Measurements from ENCODE around the gene DDX6. TPM values are rescaled to one million over a fixed set of nuclear protein-coding genes. Genes with fewer than 3 reads are reported as not detected.

Gene DDX6
- total and polyA plus RNA-seq, 2 of the 8 experiments (the other 6 are each of a cell fraction or from before 2014, with no cell fraction given), result 29.8 to 181 TPM

- TF ChIP-seq POLR2AphosphoS5 (IDR thresholded peaks at IDR 0.05; ENCODE audit: low read depth, low read length) (no peak), KDM4A (IDR thresholded peaks at IDR 0.05; ENCODE audit: low read depth, low read length, severe bottlenecking) (no peak), JUND (IDR thresholded peaks at IDR 0.05; ENCODE audit: low read length) (no peak), YY1 (IDR thresholded peaks at IDR 0.05; ENCODE audit: low read depth, low read length) (no peak), SUZ12 (IDR thresholded peaks at IDR 0.05; ENCODE audit: low read length) (no peak), SIRT6 (IDR thresholded peaks at IDR 0.05; ENCODE audit: low read length) (no peak)
Measured at GRCh38 chr11:118797510-118797909, 6.5 kb upstream of the DDX6 start (continued).
